Effector memory CD4-positive, alpha-beta T cell (primary cell): ENCODE measurements around the gene CERKL.
A peak's percentile ranks its signal among the peaks of the same experiment; 100 is the strongest.
"Not testable (repeated sequence)": the region's sequence is repeated elsewhere in the genome, so short reads cannot be mapped to it uniquely, and the experiment has no call there.

Source experiments
- DNase-seq, 3 donors: peaks; one replicate each; pipeline ENCODE4 v3.0.0-alpha.2; 2020
- H3K27ac ChIP-seq: 2 replicates; pipeline ENCODE4 v1.7.0; 2013; ENCODE audit warnings: mild to moderate bottlenecking, low read length, moderate library complexity; ENCODE audit not compliant: insufficient read depth, poor library complexity, severe bottlenecking
- H3K27me3 ChIP-seq: replicated peaks from 2 replicates; pipeline ENCODE4 v1.7.0; 2013; ENCODE audit warnings: mild to moderate bottlenecking, low read length; ENCODE audit not compliant: insufficient read depth, control insufficient read depth, poor library complexity, severe bottlenecking
- H3K36me3 ChIP-seq: 2 replicates; pipeline ENCODE4 v1.7.0; 2013; ENCODE audit warnings: mild to moderate bottlenecking, low read length, moderate library complexity; ENCODE audit not compliant: control insufficient read depth, insufficient read depth
- H3K4me1 ChIP-seq: 2 replicates; pipeline ENCODE4 v1.7.0; 2013; ENCODE audit warnings: low read length, mild to moderate bottlenecking; ENCODE audit not compliant: control insufficient read depth, insufficient read depth, poor library complexity, severe bottlenecking
- H3K4me3 ChIP-seq: 2 replicates; pipeline ENCODE4 v1.7.0; 2013; ENCODE audit warnings: low read length, low read depth, mild to moderate bottlenecking; ENCODE audit not compliant: insufficient read depth, poor library complexity, severe bottlenecking
- H3K9me3 ChIP-seq: 2 replicates; pipeline ENCODE4 v1.7.0; 2013; ENCODE audit warnings: mild to moderate bottlenecking, low read length, moderate library complexity; ENCODE audit not compliant: control insufficient read depth
- total RNA-seq, 3 donors: gene quantifications; one replicate each; lab custom pipeline; 2026; lab: John Stamatoyannopoulos, UW

Gene CERKL, protein sequence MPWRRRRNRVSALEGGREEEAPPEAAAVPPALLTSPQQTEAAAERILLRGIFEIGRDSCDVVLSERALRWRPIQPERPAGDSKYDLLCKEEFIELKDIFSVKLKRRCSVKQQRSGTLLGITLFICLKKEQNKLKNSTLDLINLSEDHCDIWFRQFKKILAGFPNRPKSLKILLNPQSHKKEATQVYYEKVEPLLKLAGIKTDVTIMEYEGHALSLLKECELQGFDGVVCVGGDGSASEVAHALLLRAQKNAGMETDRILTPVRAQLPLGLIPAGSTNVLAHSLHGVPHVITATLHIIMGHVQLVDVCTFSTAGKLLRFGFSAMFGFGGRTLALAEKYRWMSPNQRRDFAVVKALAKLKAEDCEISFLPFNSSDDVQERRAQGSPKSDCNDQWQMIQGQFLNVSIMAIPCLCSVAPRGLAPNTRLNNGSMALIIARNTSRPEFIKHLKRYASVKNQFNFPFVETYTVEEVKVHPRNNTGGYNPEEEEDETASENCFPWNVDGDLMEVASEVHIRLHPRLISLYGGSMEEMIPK
- 0 to 0.77 (median 0.09) reads per million in 3 donors for total RNA-seq

DNA sequence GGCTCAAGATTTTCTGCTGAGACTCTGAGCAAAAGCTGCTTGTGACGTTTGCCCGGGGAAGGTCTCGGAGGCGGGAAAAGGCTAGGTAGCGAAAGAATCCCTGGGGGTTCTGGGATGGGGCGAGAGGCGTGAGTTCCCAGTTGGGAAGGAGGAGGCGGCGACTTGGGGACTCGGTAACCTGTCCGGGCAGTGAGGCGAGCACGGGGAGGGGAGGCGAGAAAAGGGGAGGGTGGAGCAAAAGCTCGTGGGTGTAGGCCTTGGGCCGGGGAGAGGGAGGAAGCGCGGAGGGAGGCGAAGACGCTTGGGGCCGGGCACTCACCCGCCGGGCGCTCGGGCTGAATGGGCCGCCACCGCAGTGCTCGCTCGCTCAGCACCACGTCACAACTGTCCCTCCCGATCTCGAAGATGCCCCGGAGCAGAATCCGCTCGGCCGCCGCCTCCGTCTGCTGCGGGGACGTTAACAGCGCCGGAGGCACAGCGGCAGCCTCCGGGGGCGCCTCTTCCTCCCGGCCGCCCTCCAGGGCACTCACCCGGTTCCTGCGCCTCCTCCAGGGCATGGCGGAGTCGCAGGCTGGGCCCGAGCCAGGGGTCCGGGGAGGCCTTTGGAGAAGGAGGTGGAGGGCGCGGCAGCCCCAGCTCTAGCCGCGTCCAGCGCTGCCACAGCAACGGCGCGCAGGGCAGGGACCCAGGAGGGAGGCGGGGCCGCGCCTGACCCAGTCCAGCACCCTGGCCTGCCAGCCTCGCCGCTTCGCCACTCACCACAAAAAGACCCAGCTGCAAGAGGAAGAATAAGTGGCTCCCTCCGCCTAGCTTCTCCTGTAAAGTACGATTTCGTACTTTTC, at the start of gene CERKL:
Gene CERKL (minus strand): TSS at position 656 of the 842 bp plus-strand sequence. CDS start 99 bp downstream, at position 557.
- no peak for DNase-seq
- no peaks in the 10 kb centered on the region for H3K36me3 ChIP-seq
- H3K27ac ChIP-seq = no peak within 1 kb of the TSS
- peaks cover 3% of the 10 kb centered on the region for H3K27me3 ChIP-seq
- H3K4me3 ChIP-seq = peak within 1 kb of the TSS; percentile 33
- no peaks in the 10 kb centered on the region for H3K9me3 ChIP-seq
- H3K4me1 ChIP-seq = no peaks in the 10 kb centered on the region

DNA sequence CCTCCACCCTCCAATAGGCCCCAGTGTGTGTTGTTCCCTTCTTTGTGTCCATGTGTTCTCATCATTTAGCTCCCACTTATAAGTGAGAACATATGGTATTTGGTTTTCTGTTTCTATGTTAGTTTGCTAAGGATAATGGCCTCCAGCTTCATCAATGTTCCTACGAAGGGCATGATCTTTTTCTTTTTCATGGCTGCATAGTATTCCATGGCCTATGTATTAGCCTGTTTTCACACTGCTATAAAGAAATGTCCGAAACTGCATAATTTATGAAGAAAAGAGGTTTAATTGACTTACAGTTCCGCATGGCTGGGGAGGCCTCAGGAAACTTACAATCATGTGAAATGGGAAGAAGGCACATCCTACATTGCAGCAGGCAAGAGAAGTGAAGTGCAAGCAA, 45.6 kb upstream of the CERKL start:
- not testable (repeated sequence) for H3K4me1 ChIP-seq, H3K27me3 ChIP-seq, H3K4me3 ChIP-seq, H3K36me3 ChIP-seq, DNase-seq, H3K9me3 ChIP-seq, H3K27ac ChIP-seq

DNA sequence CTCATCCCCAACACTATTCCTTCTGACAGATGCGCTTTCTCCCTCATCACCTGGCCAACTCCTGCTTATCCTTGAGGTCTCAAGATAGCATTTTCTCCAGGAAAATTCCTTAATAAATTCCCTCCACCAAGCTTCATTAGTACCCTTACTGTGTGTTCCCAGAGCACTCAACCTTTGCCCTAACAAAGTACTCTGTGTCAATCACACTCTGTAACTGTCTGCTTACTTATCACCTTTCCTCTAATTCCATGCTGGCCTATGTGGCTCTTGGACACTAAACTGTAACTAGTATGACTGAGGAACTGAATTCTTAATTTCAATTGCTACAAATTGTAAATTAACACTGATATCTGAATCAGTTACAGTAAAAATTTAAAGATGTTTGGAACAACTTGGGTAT, 41.3 kb upstream of the CERKL start:
- no peaks in the 10 kb centered on the region for H3K4me1 ChIP-seq
- no peaks in the 10 kb centered on the region for H3K9me3 ChIP-seq
- H3K36me3 ChIP-seq = no peaks in the 10 kb centered on the region
- H3K27me3 ChIP-seq = no peaks in the 10 kb centered on the region
- DNase-seq = no peak
- no peak overlapping the region for H3K4me3 ChIP-seq
- H3K27ac ChIP-seq = no peak overlapping the region

DNA sequence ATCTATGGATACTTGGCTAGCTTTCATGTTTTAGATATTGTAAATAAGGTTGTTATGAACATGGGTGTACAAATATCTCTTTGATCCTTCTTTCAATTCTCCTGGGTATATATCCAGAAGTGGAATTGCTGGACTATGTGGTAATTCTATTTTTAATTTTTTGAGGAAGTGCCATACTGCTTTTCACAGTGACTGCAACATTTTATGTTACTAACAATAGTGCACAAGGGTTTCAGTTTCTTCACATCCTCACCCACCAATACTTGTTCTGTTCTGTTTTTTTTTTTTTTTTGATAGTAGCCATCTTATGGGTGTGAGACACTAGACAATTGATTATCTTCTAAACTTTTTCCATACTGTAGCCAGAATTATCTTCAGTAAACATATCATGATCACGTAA, 40.7 kb upstream of the CERKL start:
- Histone ChIP-seq H3K4me1 (no peaks in the 10 kb centered on the region), H3K27me3 (no peaks in the 10 kb centered on the region), H3K27ac (no peak overlapping the region), H3K9me3 (no peaks in the 10 kb centered on the region), H3K36me3 (no peaks in the 10 kb centered on the region), H3K4me3 (no peak overlapping the region)
- no peak for DNase-seq

DNA sequence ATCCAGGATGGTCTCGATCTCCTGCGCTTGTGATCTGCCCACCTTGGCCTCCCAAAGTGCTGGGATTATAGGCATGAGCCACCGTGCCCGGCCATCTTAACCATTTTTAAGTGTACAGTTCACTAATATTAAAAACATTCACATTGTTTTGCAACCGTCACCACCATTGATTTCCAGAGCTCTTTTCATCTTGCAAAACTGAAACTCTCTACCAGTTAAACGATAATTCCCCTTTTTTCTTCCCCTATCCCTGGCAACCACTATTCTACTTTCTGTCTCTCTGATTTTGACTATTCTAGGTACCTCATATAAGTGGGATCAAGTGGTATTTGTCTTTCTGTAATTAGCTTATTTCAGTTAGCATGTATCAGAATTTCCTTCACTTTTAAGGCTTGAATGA, 40.2 kb upstream of the CERKL start:
- Histone ChIP-seq H3K27ac (no peak overlapping the region), H3K36me3 (no peaks in the 10 kb centered on the region), H3K27me3 (no peaks in the 10 kb centered on the region), H3K4me1 (no peaks in the 10 kb centered on the region), H3K9me3 (no peaks in the 10 kb centered on the region), H3K4me3 (no peak overlapping the region)
- DNase-seq = no peak

DNA sequence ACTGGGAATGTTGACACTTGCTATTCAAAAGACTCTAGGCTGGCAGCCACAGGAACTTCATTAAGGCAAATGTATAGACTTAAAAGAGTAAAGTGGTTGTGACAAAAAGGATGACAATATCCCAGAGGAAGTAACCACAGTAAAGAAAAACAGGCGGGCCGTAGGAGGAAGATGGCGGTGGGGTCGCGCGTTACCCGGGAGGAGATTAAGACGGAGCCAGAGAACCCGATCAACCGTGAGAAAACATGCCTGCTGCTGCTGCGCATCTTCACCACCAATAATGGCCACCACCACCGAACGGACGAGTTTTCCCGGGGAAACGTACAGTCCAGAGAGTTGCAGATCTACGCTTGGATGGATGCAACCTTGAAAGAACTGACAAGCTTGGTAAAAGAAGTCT, 37.4 kb upstream of the CERKL start:
- H3K36me3 ChIP-seq = no peaks in the 10 kb centered on the region
- no peaks in the 10 kb centered on the region for H3K27me3 ChIP-seq
- H3K27ac ChIP-seq = no peak overlapping the region
- H3K9me3 ChIP-seq = no peaks in the 10 kb centered on the region
- no peak for DNase-seq
- H3K4me3 ChIP-seq = no peak overlapping the region
- H3K4me1 ChIP-seq = no peaks in the 10 kb centered on the region

DNA sequence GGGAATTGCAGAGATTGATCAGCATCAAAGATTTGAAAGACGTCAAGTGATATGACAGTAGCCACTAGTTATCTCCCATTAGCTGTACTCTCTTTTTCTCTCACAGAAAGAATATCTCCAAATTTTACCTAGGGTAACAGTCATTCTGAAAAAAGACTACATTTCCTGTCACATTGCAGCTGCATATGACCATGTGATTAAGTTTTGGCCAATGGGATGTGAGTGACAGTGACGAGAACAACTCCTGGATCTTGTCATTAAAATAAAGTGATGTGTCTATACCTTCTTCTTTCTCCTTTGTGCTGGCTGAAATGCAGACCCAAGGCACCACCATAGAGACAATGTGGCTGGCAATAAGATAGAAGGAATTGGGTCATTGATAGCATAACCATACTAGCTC, 34.0 kb upstream of the CERKL start:
- Histone ChIP-seq H3K27ac (no peak overlapping the region), H3K4me3 (no peak overlapping the region), H3K4me1 (no peaks in the 10 kb centered on the region), H3K27me3 (no peaks in the 10 kb centered on the region), H3K36me3 (no peaks in the 10 kb centered on the region), H3K9me3 (no peaks in the 10 kb centered on the region)
- no peak for DNase-seq

DNA sequence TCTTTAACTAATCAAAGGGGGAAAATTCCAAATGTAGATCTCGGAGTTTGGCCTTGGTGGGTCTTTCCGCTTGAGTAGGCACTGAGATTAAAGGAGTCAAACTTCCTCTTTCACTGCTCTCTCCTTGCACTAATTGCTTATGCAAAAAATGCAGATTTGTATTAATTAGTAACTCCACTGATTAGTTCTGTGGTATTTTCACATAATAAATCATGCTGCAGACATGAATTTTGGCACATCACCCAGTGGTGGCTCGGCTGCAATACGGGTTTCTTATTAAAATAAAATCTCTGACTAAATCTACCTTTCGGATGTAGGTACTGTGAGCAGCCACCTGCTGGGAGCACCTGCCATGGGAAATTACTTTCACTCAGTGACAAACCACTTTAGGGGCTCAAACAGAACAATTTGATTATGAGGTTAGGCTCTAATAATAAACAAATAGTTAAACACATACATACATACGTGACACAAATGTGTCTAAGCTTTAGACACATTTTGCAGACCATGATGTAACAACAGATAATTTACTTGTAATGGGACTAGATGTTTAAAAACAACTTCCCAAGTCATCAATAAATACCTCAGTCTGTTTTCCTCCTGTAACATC, 29.8 kb upstream of the CERKL start:
- no peak for DNase-seq
- no peak overlapping the region for H3K4me3 ChIP-seq
- H3K4me1 ChIP-seq = peaks cover 12% of the 10 kb centered on the region
- no peaks in the 10 kb centered on the region for H3K36me3 ChIP-seq
- no peak overlapping the region for H3K27ac ChIP-seq
- H3K9me3 ChIP-seq = no peaks in the 10 kb centered on the region
- peaks cover 38% of the 10 kb centered on the region for H3K27me3 ChIP-seq

DNA sequence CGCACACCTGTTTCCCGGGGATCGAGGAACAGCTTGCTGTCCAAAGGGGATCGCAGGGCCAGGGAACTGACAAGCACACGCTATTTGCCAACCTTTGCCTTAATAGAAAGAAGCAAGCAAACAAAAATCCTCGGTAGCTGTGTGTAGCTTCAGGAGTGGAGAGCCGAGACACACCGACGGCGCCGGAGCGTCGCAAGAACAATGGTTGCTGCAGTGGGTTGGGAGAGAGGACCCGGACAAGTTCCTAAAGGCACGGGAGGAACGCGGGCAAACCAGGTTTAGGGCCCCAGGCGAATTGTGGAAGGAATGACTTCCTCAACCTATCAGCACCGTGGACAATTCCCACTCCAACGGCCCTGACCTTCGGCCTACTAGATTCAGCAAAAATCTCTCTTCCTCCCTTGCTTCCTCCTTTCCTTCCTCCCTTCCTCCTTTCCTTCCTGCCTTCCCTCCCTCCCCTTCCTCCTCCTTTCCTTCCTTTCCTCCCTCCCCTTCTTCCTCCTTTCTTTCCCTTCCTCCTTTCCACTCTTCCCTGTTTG, 28.3 kb upstream of the CERKL start:
- Histone ChIP-seq H3K4me3 (no peak overlapping the region), H3K4me1 (peaks cover 21% of the 10 kb centered on the region), H3K27ac (no peak overlapping the region), H3K27me3 (peaks cover 52% of the 10 kb centered on the region), H3K36me3 (no peaks in the 10 kb centered on the region), H3K9me3 (no peaks in the 10 kb centered on the region)
- no peak for DNase-seq
